ENCODE results near the gene RANGAP1.

DNA sequence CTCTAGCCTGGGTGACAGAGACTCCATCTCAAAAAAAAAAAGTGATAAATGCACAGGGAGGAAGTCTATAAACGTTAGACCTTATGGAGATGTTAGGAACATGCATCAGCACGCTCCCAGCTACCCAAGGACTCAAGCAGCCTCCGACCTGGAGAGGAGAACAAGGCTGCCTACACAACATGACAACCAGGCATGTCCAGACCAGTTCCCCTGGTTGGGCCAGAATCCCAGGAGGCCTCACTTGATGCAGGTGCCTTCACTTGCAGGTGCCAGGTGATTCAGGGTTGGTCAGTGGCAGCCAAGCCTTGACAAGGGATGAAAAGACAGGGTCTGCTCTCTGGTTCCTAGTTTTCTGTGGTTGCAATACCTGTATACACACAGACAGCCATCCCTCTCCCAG, 5.9 kb downstream of the RANGAP1 start:
- TF ChIP-seq SMC3 (IDR thresholded peaks at IDR 0.05) (no peak), TP53 (CRISPR knock-in tag; IDR thresholded peaks at IDR 0.05) (no peak), CHD2 (IDR thresholded peaks at IDR 0.05; ENCODE audit: low read length, partially characterized antibody) (no peak), CBX2 (IDR thresholded peaks at IDR 0.05; ENCODE audit: borderline replicate concordance, low read depth) (no peak), JUN (IDR thresholded peaks at IDR 0.05) (no peak), NR3C1 (IDR thresholded peaks at IDR 0.05) (no peak), HDAC2 (IDR thresholded peaks at IDR 0.05) (no peak), POLR2A (IDR thresholded peaks at IDR 0.05; ENCODE audit: low read length) (no peak), EHMT2 (IDR thresholded peaks at IDR 0.05; ENCODE audit: low read depth) (no peak), TFCP2L1 (CRISPR knock-in tag; IDR thresholded peaks at IDR 0.05) (no peak), JUNB (IDR thresholded peaks at IDR 0.05) (no peak), HOXB5 (CRISPR knock-in tag; IDR thresholded peaks at IDR 0.05) (no peak), ZNF302 (CRISPR knock-in tag; IDR thresholded peaks at IDR 0.05) (no peak)
- TF ChIP-seq, protein P1, sequence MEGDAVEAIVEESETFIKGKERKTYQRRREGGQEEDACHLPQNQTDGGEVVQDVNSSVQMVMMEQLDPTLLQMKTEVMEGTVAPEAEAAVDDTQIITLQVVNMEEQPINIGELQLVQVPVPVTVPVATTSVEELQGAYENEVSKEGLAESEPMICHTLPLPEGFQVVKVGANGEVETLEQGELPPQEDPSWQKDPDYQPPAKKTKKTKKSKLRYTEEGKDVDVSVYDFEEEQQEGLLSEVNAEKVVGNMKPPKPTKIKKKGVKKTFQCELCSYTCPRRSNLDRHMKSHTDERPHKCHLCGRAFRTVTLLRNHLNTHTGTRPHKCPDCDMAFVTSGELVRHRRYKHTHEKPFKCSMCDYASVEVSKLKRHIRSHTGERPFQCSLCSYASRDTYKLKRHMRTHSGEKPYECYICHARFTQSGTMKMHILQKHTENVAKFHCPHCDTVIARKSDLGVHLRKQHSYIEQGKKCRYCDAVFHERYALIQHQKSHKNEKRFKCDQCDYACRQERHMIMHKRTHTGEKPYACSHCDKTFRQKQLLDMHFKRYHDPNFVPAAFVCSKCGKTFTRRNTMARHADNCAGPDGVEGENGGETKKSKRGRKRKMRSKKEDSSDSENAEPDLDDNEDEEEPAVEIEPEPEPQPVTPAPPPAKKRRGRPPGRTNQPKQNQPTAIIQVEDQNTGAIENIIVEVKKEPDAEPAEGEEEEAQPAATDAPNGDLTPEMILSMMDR (IDR thresholded peaks at IDR 0.05), result no peak
